ENCODE results near the gene EPOP.
"Not testable (repeated sequence)": the region's sequence is repeated elsewhere in the genome, so short reads cannot be mapped to it uniquely, and the experiment has no call there.

EPOP gene

DNA sequence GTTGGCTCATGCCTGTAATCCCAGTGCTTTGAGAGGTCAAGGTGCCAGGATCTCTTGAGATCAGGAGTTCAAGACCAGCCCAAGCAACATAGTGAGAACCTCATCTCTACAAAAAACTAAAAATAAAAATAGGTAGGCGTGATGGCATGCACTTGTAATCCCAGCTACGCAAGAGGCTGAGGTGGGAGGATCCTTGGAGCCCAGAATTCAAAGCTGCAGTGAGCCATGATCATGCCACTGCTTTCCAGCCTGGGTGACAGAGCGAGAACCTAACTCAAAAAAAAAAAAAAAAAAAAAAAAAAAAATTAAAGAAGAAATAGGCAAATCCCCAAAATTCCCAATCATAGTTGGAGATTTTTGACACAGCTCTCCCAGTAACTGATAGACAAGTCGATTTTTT, 36.8 kb downstream of the EPOP start:
- DNase-seq: no peak

DNA sequence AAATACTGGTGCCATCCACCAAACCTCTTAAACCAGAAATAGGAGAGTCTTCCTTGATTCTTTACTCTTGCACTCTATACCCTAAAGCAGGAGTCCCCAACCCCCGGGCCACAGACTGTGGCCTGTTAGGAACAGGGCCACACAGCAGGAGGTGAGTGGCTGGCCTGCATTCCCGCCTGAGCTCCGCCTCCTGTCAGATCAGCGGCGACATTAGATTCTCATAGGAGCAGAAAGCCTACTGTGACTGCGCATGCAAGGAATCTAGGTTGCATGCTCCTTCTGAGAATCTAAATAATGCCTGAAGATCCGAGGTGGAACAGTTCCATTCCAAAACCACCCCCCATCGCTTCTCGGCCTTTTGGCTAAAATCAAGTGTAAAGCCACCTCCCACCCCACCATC, 38.7 kb downstream of the EPOP start:
- no peak for DNase-seq

DNA sequence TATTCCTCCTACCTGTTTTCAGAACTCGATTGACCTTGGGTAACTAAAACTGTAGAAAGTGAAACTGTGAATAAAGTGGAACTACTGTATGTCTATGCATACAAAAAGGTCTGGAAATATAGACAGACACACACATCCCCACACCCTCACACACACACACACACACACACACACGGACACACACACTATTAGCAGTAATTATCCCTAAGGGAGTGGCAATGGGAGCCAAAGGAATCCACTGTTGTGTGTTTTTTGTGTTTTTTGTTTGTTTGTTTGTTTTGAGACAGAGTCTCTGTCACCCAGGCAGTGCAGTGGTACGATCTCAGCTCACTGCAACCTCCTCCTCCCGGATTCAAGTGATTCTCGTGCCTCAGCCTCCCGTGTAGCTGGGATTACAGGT, 42.4 kb downstream of the EPOP start:
- no peak for DNase-seq

GRCh38 chr17:38628441-38628840, 46.3 kb downstream of the EPOP start:
- no peak for DNase-seq

- no peak for DNase-seq
Observed at GRCh38 chr17:38627957-38628356, 46.8 kb downstream of the EPOP start.

DNA sequence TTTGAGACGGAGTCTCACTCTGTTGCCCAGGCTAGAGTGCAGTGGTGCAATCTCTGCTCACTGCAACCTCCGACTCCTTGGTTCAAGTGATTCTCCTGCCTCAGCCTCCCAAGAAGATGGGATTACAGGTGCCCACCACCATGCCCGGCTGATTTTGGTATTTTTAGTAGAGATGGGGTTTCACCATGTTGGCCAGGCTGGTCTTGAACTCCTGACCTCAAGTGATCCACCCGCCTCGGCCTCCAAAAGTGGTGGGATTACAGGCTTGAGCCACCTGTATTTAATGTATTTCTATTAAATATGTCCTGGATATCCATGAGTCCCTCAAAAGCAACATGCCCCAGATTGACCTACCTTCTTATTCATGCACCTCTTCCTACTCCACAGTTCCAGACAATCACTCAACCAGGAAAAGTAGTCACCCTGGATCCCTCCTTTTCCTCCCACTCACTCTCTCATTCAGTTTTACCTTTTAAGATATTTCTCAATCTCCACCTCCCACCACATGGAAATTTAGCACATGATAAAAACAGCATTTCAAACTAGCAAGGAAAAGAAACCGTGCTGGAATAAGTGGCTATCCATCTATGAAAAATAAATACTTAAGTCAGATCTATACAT, 48.0 kb downstream of the EPOP start:
- DNase-seq: not testable (repeated sequence)

DNA sequence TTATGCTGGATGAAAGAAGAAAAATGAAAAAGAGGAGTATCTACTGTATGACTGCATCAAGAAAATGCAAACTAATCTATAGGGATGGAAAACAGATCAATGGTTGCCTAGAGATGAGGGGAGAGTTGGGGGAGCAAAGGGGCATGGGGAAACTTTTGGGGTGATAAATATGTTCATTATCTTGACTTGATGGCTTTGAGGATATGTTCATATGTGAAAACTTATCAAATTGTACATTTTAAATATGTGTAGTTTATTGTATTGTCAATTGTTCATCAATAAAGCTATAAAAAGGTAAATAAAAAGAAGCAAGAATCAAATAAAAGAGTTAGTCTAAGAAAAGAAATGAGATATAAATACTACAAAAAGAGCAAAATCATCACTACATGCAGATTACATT, 49.3 kb downstream of the EPOP start:
- no peak for DNase-seq

GRCh38 chr17:38624782-38625355, 49.9 kb downstream of the EPOP start:
- not testable (repeated sequence) for DNase-seq
